Activated gamma-delta T cell treated with anti-CD3 and anti-CD28 coated beads, Interleukin-2, amount 50 U/mL, for 16 hours (primary cell): ENCODE measurements around the gene IL1RL1.

ENCODE experiments used
- DNase-seq: peaks from one replicate; pipeline ENCODE4 v3.0.0-alpha.2; 2020; ENCODE audit warnings: low read depth

The IL1RL1 gene

GRCh38 chr2:102369866-102370265 lies 58.5 kb downstream of the IL1RL1 start:
- no peak for DNase-seq

DNA sequence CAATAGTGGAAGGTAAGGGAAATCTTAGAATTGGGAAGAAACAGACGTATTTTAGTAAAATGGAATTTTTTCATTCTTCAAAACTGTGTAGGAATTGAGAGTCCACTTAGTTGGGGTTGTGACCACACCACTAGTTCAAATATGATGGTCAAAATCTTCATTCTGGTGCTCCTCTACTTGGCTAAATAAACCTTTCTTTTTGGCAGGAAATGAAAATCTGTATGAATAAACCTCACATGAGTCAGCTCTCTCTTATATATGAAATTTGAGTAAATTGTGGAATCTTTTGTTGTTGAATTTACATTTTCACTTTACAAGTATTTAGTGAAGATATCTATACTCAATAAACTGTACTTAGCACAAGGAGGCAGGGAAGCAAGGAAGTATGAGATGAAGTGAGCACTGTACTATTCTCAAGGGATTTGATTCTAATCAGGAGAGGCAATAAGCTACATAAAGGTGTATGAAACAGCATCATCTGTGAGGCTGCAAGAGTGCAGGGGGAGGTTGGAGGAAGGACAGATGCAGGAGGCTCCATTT lies 64.8 kb downstream of the IL1RL1 start:
- DNase-seq: no peak

DNA sequence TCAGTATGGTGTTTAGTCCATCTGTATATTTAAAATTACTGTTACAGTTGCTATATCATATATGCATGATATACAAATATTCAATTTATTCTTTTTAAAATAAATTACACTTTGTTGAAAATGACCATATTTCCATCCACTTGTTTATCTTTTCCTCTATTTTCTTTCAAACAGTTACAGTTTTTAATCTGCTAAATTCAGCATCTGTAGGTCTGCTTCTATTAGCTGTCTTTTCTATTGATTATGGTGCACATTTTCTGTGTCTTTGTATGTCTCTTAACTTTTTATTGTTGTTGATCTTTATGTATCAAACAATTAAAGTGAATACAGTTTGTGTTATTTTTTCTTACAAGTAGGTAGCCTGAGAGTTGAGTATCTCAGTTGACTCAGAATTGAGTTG lies 72.4 kb downstream of the IL1RL1 start:
- no peak for DNase-seq

DNA sequence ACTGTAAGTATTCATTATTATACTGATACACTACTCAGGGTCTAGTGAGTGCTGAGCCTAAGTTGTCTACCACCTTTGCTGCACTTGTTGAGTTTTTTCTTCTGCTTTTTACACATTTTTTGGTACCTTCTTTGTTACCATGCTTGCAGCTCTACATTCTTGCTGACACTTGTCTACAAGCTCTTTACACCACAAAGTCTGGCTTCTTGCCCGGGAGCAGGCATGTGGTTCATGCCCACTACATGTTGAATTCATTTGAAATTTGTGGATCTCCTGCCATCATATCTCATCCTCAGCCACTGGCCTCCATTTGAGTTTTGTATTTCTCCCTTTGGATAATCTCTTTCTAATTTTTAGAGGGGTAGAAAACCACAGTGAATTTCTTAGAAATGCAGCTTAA lies 74.2 kb downstream of the IL1RL1 start:
- DNase-seq: no peak

GRCh38 chr2:102386004-102386403 lies 74.6 kb downstream of the IL1RL1 start:
- DNase-seq: no peak

- DNase-seq: no peak
These were observed 75.6 kb downstream of the IL1RL1 start for GRCh38 chr2:102386867-102387541.

DNA sequence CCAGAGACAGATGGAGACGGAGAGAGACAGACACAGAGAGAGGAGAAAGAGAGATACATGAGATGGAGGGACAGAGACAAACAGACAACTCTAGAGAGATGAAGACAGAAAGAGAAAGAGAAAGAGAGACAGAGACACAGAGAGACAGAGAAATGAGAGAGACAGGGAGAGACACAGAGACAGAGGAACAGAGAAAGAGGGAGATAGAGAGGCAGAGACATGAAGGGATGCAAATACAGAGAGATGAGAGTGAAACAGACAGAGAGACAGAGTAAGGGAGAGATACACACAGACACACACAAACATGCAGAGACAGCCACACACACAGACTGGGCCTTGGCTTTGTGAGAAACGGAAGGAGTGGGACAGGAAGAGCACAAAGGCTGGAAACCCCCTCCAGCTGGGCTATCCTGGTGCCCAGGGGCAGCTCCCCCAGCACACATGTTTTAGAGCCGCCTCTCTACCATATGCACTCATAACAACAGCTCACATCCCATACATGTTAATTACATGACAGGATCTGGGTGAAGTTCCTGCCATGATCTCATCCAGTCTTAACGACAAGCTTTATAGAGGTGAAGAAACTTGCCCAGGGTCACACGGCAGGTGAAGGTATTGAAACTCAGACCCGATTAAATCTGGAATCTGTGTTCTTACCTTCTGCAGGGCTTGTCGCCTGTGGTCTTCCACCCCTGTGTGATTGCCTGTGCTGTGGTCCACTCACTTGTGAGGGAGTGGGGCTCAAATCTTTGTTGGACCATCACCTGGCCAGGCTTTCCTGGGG lies 76.6 kb downstream of the IL1RL1 start:
- no peak for DNase-seq

DNA sequence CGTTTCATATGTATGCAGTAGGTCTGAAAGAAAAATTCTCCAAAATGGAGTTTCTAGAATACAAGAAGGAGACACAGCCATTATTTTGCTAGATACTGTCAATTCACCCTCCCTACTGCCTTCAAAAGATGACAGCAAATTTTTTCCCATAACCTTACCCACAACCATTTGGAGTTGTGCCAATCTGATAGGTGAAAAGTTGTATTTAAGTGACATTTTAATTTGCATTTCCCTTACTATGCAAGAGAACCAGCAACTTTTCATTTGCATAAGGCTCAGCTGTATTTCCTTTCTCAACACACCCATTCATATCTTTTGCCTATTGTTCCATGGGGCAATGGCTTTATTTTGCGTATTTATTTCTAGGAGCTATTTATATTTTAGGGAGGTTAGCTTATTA lies 80.2 kb downstream of the IL1RL1 start:
- peak; percentile 17 for DNase-seq

- DNase-seq: no peak
These were observed 80.7 kb downstream of the IL1RL1 start for GRCh38 chr2:102392096-102392495.

- DNase-seq: no peak
These were observed 81.6 kb downstream of the IL1RL1 start for GRCh38 chr2:102392942-102393341.

- DNase-seq: no peak
These were observed 84.6 kb downstream of the IL1RL1 start for GRCh38 chr2:102396012-102396411.

DNA sequence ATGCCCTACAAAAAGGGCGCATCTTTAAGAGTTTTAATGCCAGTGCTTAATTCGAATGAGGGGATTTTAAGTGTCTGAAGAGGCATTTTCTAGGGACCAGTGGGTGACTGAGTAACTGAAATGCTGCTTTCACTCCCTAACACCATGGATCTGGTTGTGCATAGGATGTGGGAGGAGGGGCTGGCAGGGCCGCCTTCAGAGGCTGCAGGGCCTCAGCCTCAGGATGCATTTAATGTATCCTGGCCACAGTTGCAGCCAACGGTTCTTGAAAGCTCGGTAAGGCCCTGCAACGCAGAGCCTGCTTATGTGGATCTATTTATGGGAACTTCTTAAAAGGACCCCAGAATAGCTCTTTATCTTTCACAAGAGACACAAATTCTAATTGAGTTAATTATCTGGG lies 85.8 kb downstream of the IL1RL1 start:
- DNase-seq: no peak

DNA sequence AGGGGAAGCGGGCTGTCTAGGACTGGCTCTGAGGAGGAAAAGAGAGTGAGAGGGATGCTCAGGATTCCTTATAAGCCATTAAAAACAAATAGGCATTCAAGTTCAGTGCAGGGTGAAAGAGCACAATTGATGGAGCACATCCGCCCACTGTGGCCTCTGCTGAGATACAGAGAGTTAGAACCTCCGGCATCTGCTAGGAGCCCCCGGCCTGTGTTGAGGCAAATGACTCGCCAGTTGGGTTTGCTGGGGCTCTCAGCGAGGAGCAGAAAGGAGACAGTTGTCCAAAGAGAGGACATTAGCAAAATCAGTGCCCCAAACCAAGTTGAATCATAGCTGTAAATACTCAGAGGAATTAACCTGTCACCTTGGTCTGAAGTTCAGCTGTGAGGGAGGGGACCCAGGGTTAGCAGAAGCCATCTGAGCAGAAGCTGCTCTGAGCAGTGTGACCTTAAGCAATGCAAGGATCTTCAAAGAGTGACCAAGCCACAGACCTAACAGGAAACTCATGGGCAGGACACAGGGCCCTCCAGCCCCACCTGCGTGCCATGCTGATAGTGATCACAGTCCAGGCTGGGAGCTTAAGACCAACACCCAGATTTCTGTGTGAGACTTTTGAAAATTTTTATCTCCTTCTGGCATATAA lies 88.3 kb downstream of the IL1RL1 start:
- no peak for DNase-seq

DNA sequence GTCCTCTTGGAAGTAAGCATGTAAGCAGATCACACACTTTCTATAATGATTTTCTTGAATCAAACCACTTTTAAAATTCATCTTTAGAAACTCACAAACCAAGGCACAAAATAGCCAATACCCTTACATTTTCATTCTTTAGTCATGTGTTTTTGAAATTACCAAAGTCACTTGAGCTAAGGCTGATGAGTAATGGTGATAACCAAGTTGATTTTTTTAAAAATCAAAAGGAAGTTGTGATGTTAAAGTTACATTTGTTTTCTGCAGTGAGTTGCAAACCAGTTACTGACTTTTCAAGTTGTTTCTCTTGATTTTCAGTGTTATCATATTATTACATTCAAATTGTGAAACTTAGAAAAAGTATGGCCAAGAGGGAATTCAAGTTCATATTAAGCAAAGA lies 90.1 kb downstream of the IL1RL1 start:
- no peak for DNase-seq
